ENCODE data around the gene URAD.

Gene URAD

DNA sequence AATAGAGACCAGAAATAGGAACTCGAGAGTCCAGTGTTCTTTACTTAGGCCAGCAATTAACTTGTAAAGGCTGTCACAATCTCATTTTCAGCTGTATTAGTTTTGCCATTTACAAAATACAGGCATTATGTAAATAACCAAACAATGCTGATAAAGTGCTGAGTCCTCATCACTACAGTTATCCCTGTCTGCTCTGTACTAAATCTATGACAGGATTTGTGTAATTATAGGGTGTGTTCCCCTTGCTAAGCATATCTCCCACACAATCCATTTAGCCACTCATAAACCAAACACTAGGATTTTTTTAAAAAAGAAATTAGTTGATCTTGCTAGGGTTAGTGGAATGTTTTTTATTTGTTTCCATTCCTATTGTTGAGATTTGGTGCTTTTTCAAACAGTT lies 45.5 kb downstream of the URAD start:
- no peaks in the 10 kb centered on the region for H3K27me3 ChIP-seq (ENCODE audit: control insufficient read depth in 1 of 2, insufficient read depth in 2 of 2, low read length in 2 of 2)
- H3K9me3 ChIP-seq (ENCODE audit: low read length), result no peaks in the 10 kb centered on the region
- no peaks in the 10 kb centered on the region for H3K36me3 ChIP-seq (ENCODE audit: insufficient read depth, low read length)
- H3K27ac ChIP-seq (ENCODE audit: low read depth, low read length), result no peak overlapping the region
- H3K4me3 ChIP-seq (ENCODE audit: low read depth in 1 of 2, low read length in 2 of 2), result no peak overlapping the region
- no peak overlapping the region for H3K9ac ChIP-seq (ENCODE audit: low read length)
- H3K4me1 ChIP-seq (ENCODE audit: insufficient read depth, low read length), result no peaks in the 10 kb centered on the region

DNA sequence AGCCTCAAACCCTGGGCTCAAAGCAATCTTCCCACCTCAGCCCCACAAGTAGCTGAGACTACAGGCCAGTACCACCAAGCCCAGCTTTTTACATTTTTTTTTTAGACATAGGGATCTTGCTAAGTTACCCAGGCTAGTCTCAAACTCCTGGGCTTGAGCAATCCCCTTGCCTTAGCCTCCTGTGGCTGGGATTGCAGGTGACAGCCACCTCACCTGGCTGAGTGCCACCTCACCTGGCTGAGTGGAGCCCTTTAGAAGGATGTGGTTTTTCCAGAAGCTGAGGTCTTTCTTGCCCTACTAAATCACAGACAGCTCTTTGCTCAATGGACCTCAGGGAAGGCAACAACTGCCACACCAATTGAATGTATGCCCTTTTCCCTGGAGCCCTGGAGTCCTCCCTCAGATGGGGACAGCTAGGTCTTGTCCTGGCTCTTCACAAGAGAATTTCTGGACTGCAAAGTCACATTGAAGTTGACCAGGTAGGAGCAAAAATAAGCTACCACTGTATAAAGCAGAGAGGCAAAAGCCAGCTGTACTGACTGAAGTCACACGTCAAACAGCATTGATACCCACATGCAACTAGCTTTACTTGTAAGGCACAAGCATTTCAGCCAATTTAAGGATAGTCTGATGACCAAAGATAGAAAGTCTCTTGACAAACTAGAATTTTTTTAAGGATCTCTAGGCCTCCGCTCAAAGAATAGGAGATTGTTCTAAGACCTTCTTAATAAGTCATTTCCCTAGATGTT lies 54.7 kb downstream of the URAD start:
- Histone ChIP-seq H3K4me3 (ENCODE audit: low read depth in 1 of 2, low read length in 2 of 2) (no peak overlapping the region), H3K36me3 (ENCODE audit: insufficient read depth, low read length) (no peaks in the 10 kb centered on the region), H3K4me1 (ENCODE audit: insufficient read depth, low read length) (no peaks in the 10 kb centered on the region), H3K27me3 (ENCODE audit: control insufficient read depth in 1 of 2, insufficient read depth in 2 of 2, low read length in 2 of 2) (peaks cover 8 to 20% of the 10 kb centered on the region in 2 donors), H3K9me3 (ENCODE audit: low read length) (no peaks in the 10 kb centered on the region), H3K9ac (ENCODE audit: low read length) (no peak overlapping the region), H3K27ac (ENCODE audit: low read depth, low read length) (no peak overlapping the region)

DNA sequence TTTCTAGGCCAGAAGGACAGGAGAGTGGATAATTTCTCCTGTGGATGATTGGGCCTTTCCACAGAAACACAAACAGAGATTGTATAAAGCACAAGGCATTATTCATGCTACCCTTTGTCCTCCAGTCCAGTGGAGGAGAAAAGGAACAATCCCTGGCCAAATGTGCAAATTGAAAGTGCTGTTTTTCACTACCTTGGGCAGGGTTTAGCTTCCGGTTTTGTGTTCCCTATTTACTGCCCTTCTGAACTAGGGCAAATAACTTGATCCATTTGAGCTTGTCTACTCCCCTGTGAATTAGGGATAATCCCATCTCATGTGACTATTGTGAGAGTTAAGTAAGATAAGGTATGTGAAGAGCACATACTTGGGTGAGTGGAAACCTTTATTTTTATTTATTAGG lies 55.4 kb downstream of the URAD start:
- H3K9me3 ChIP-seq (ENCODE audit: low read length), result no peaks in the 10 kb centered on the region
- no peaks in the 10 kb centered on the region for H3K36me3 ChIP-seq (ENCODE audit: insufficient read depth, low read length)
- no peak overlapping the region for H3K4me3 ChIP-seq (ENCODE audit: low read depth in 1 of 2, low read length in 2 of 2)
- peaks cover 11 to 26% of the 10 kb centered on the region in 2 donors for H3K27me3 ChIP-seq (ENCODE audit: control insufficient read depth in 1 of 2, insufficient read depth in 2 of 2, low read length in 2 of 2)
- no peaks in the 10 kb centered on the region for H3K4me1 ChIP-seq (ENCODE audit: insufficient read depth, low read length)
- H3K9ac ChIP-seq (ENCODE audit: low read length), result no peak overlapping the region
- no peak overlapping the region for H3K27ac ChIP-seq (ENCODE audit: low read depth, low read length)

DNA sequence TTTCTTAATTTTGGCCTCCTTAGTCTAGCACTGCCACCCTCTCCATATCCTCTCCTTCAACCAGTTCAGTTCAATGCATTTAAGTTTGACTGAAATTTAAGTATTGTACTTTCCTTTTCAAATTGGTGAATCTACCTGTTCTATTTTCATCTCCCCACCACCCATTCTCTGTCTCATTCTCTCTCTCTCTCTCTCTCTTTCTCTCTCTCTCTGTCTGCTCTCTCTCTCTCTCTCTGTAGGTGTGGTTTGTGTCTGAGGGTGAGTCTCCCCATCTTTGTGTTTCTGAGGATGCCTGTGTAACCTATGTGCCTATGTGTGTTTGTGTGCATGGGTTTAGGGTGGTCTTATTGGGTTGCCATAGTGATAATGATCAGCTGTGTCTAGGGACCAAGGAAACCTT lies 58.6 kb downstream of the URAD start:
- H3K27ac ChIP-seq (ENCODE audit: low read depth, low read length), result no peak overlapping the region
- H3K36me3 ChIP-seq (ENCODE audit: insufficient read depth, low read length), result no peaks in the 10 kb centered on the region
- no peak overlapping the region for H3K4me3 ChIP-seq (ENCODE audit: low read depth in 1 of 2, low read length in 2 of 2)
- H3K27me3 ChIP-seq (ENCODE audit: control insufficient read depth in 1 of 2, insufficient read depth in 2 of 2, low read length in 2 of 2), result peaks cover 35 to 58% of the 10 kb centered on the region in 2 donors
- H3K9me3 ChIP-seq (ENCODE audit: low read length), result no peaks in the 10 kb centered on the region
- H3K9ac ChIP-seq (ENCODE audit: low read length), result no peak overlapping the region
- H3K4me1 ChIP-seq (ENCODE audit: insufficient read depth, low read length), result no peaks in the 10 kb centered on the region

DNA sequence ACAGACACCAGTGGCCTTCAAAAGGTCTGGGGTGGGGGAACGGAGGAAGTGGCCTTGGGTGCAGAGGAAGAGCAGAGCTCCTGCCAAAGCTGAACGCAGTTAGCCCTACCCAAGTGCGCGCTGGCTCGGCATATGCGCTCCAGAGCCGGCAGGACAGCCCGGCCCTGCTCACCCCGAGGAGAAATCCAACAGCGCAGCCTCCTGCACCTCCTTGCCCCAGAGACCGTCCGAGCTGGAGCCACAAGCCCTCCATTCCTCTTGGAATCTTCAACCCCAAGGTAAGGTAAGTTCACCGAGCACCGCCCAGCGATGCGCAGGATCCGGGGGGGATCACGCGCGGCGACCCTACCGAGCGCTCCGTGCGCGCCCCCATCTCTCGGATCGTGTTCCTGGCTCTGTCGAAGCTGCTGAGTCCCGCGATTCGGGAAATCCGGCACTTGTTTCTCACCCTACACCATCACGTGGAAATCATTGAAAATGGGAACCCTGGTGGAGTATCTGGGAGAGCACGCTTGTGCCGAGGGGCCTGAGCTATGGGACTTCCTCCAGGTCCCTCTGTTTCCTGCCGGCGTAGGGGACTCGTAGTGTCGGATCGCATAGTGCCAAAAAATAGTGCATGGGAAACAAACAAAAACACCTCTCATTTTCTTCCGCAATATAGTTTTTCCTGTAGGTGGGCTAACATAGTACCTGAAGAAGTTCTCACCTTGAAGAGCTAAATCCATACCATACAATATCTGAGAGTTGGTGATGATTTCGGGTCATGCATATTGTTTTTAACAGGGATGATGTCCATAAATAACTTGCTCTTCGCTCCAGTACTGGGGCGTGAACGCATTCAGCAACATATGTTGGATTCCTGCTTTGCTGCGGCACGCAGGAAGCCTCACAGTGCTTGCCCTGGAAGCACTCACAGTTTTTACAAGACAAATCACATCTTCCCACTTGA lies 59.4 kb downstream of the URAD start:
- H3K4me1 ChIP-seq (ENCODE audit: insufficient read depth, low read length), result no peaks in the 10 kb centered on the region
- peaks cover 35 to 65% of the 10 kb centered on the region in 2 donors for H3K27me3 ChIP-seq (ENCODE audit: control insufficient read depth in 1 of 2, insufficient read depth in 2 of 2, low read length in 2 of 2)
- H3K9me3 ChIP-seq (ENCODE audit: low read length), result no peaks in the 10 kb centered on the region
- H3K9ac ChIP-seq (ENCODE audit: low read length), result no peak overlapping the region
- no peak overlapping the region for H3K4me3 ChIP-seq (ENCODE audit: low read depth in 1 of 2, low read length in 2 of 2)
- H3K36me3 ChIP-seq (ENCODE audit: insufficient read depth, low read length), result no peaks in the 10 kb centered on the region
- H3K27ac ChIP-seq (ENCODE audit: low read depth, low read length), result no peak overlapping the region

DNA sequence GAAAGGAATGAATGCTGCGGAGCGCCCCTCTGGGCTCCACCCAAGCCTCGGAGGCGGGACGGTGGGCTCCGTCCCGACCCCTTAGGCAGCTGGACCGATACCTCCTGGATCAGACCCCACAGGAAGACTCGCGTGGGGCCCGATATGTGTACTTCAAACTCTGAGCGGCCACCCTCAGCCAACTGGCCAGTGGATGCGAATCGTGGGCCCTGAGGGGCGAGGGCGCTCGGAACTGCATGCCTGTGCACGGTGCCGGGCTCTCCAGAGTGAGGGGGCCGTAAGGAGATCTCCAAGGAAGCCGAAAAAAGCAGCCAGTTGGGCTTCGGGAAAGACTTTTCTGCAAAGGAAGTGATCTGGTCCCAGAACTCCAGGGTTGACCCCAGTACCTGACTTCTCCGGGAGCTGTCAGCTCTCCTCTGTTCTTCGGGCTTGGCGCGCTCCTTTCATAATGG lies 60.1 kb downstream of the URAD start:
- Histone ChIP-seq H3K9ac (ENCODE audit: low read length) (no peak overlapping the region), H3K4me3 (ENCODE audit: low read depth in 1 of 2, low read length in 2 of 2) (no peak overlapping the region), H3K4me1 (ENCODE audit: insufficient read depth, low read length) (no peaks in the 10 kb centered on the region), H3K27ac (ENCODE audit: low read depth, low read length) (no peak overlapping the region), H3K9me3 (ENCODE audit: low read length) (no peaks in the 10 kb centered on the region), H3K27me3 (ENCODE audit: control insufficient read depth in 1 of 2, insufficient read depth in 2 of 2, low read length in 2 of 2) (peaks cover 41 to 70% of the 10 kb centered on the region in 2 donors), H3K36me3 (ENCODE audit: insufficient read depth, low read length) (no peaks in the 10 kb centered on the region)

All from muscle layer of colon (tissue), 2 donors.